ENCODE data around the gene TRMT6. TPM values are rescaled to one million over a fixed set of nuclear protein-coding genes. Genes with fewer than 3 reads are reported as not detected.

The TRMT6 gene, protein sequence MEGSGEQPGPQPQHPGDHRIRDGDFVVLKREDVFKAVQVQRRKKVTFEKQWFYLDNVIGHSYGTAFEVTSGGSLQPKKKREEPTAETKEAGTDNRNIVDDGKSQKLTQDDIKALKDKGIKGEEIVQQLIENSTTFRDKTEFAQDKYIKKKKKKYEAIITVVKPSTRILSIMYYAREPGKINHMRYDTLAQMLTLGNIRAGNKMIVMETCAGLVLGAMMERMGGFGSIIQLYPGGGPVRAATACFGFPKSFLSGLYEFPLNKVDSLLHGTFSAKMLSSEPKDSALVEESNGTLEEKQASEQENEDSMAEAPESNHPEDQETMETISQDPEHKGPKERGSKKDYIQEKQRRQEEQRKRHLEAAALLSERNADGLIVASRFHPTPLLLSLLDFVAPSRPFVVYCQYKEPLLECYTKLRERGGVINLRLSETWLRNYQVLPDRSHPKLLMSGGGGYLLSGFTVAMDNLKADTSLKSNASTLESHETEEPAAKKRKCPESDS
- 36.1 and 38.9 TPM in 2 replicates for total RNA-seq

DNA sequence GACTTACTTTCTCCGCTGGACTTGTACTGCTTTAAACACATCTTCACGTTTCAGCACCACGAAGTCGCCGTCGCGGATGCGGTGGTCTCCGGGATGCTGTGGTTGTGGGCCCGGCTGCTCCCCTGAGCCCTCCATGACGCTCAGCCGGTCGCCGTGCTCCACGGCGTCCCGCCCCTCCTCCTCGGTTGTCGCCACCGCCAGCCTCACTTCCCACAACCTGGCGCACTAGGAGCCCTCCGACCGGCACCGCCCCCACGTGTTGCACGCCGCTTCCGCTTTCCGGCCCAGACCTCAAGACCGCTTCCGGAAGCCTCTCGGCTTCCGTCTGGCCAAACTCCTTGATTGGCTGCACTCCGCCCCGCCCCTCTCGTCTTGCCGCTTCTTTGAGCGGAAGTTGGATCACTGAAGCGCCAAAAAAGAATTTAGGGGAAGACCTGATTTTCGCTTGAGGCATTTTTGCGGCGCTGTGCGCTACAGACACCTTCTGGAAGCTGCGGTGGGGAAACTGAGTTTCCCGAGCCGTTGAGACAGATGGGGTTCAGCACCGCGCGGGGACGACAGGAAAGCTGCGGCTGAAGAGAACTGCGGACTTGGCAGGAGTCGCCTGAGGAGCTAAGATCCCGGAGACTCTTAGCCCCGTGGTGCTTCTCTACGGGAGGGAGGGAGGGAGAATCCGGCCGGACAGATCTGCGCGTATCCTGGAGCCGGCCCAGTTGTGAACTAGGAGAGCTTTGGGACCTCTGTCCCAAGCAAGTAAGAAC, at the start of gene TRMT6, which contains the start of gene MCM8:
TSS of gene TRMT6 (minus strand) at position 263 of the 761 bp plus-strand sequence. CDS start at position 135, 128 bp downstream.
TSS of gene MCM8 (plus strand) at position 382 of the 761 bp plus-strand sequence. CDS start 1,364 bp downstream, outside the sequence.
- DNase-seq (ENCODE audit: low spot score) = peak; percentile 95
- H3K9me3 Mint-ChIP-seq = no peaks in the 10 kb centered on the region
- peak within 1 kb of the TSS; percentile 91 for H3K27ac Mint-ChIP-seq
- H3K4me3 Mint-ChIP-seq = peak within 1 kb of the TSS; percentile 90
- H3K36me3 Mint-ChIP-seq (ENCODE audit: low read depth) = peaks cover 30% of the 10 kb centered on the region
- H3K4me1 Mint-ChIP-seq (ENCODE audit: low read depth) = peaks cover 56% of the 10 kb centered on the region
- intact Hi-C loops (cut with micrococcal nuclease) = loop anchor here (1.0 to 5.0 kb wide), 7 partner anchors 46 to 824 kb away; partner anchors contain the start of gene CDS2
- H3K27me3 Mint-ChIP-seq (ENCODE audit: insufficient read depth) = peaks cover 2% of the 10 kb centered on the region

DNA sequence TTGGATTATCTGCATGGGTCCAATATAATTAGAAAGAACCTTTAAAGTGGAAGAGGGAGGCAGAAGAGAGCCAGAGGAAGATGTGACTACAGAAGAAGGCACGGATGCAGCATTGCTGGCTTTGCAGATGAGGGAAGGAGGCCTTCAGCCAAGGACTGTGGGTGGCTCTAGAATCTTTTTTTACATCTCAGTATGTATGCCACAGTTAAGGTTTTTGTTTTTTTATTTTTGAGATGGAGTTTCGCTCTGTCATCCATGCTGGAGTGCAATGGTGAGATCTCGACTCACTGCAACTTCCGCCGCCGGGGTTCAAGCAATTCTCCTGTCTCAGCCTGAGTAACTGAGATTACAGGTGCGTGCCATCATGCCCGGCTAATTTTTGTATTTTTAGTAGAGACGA, 49.5 kb upstream of the TRMT6 start:
- DNase-seq (ENCODE audit: low spot score) = no peak

DNA sequence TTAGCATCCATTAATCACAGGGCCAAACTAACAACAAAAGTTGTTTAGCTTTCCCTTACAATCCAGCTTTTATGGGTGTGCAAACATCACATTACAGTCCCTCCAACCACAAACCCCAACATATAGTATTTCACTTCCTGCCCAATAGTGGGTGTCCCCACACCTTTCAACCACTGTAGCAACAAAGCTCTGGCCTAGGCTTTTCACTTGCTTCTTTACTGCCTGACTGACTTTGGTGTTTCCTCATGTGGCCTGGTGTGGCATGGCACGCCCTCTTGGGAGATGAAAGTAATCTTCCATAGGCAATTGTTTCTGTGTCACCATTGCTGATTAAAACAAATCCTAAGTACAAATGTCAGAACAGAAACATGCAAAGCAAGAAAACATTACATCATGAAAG, 46.4 kb upstream of the TRMT6 start:
- intact Hi-C loops (cut with micrococcal nuclease) = loop anchor here (1.0 to 2.0 kb wide), 2 partner anchors 46 to 154 kb away; partner anchors contain the start of genes MCM8 and TRMT6
- peak; percentile 57 for DNase-seq (ENCODE audit: low spot score)
- Mint-ChIP-seq H3K9me3 (no peaks in the 10 kb centered on the region), H3K27ac (peak overlapping the region; percentile 77), H3K4me1 (ENCODE audit: low read depth) (peaks cover 21% of the 10 kb centered on the region), H3K4me3 (peak overlapping the region; percentile 2), H3K36me3 (ENCODE audit: low read depth) (peaks cover 9% of the 10 kb centered on the region), H3K27me3 (ENCODE audit: insufficient read depth) (no peaks in the 10 kb centered on the region)

More for the DNA sequence above, 49.5 kb upstream of the TRMT6 start:
- H3K9me3 Mint-ChIP-seq = no peaks in the 10 kb centered on the region
- H3K27ac Mint-ChIP-seq = no peak overlapping the region
- peaks cover 9% of the 10 kb centered on the region for H3K36me3 Mint-ChIP-seq (ENCODE audit: low read depth)
- intact Hi-C loops (cut with micrococcal nuclease) = no loop called here
- H3K4me1 Mint-ChIP-seq (ENCODE audit: low read depth) = peaks cover 35% of the 10 kb centered on the region
- H3K27me3 Mint-ChIP-seq (ENCODE audit: insufficient read depth) = no peaks in the 10 kb centered on the region
- no peak overlapping the region for H3K4me3 Mint-ChIP-seq

DNA sequence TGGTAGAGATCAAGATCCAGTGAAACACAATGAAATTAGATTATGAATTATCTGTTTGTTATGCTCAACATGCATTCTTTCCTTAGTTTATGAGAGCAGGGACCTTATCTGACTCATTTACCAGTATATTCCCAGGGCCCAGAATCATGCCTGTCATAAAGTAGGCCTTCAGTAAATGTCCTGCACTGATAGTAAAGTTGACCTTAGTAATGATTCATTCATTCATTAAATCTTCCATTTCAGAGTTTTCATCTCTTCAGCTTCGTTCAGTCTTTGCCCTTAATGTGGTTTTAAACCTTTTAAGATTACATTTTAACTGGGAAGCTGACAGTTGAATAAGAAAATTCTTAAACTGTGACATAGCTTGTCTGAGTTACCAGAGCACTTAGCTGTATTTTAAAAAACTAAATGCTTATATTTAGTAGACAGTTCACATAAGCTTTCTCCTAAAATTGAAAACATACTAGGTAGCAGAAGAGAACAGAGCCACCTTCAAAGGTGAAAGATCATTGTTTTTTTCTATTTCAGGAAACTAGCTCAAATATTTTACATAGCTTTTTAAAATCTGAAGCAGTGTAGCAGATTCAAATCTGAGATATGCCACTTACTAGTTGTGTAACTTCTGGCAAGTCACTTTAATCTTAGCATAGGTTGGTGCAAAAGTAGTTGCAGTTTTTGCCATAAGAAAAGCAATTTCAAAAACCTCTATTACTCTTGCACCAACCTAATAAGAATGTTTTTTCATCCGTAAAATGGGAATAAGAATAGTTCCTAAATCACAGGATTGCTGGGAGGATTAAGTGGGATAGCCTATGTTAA, 41.5 kb upstream of the TRMT6 start:
- intact Hi-C loops (cut with micrococcal nuclease) = no loop called here
- Mint-ChIP-seq H3K27ac (no peak overlapping the region), H3K36me3 (ENCODE audit: low read depth) (peaks cover 21% of the 10 kb centered on the region), H3K9me3 (no peaks in the 10 kb centered on the region), H3K27me3 (ENCODE audit: insufficient read depth) (no peaks in the 10 kb centered on the region), H3K4me1 (ENCODE audit: low read depth) (peaks cover 6% of the 10 kb centered on the region), H3K4me3 (no peak overlapping the region)
- DNase-seq (ENCODE audit: low spot score) = no peak

DNA sequence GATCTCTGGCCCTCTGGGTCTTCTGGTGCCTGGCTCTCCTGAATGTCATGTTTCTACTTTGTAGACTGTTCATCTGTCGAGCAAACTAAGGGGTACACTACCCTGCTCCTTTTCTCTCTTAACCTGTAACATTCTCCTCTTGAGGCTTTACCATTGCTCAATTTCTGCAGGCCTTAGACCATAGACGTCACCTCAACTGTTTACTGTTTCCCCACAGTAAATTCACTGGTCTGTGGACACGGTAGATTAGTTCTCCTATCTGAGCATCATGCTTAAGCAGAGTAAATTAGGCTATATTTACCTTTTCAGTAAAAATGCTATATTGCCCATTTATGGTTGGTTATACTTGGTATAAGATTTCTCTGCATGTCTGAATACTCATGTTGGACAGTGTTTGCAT, 40.6 kb upstream of the TRMT6 start:
- H3K27me3 Mint-ChIP-seq (ENCODE audit: insufficient read depth) = no peaks in the 10 kb centered on the region
- H3K4me3 Mint-ChIP-seq = no peak overlapping the region
- no peaks in the 10 kb centered on the region for H3K4me1 Mint-ChIP-seq (ENCODE audit: low read depth)
- DNase-seq (ENCODE audit: low spot score) = no peak
- intact Hi-C loops (cut with micrococcal nuclease) = no loop called here
- H3K9me3 Mint-ChIP-seq = no peaks in the 10 kb centered on the region
- H3K27ac Mint-ChIP-seq = no peak overlapping the region
- H3K36me3 Mint-ChIP-seq (ENCODE audit: low read depth) = peaks cover 20% of the 10 kb centered on the region

DNA sequence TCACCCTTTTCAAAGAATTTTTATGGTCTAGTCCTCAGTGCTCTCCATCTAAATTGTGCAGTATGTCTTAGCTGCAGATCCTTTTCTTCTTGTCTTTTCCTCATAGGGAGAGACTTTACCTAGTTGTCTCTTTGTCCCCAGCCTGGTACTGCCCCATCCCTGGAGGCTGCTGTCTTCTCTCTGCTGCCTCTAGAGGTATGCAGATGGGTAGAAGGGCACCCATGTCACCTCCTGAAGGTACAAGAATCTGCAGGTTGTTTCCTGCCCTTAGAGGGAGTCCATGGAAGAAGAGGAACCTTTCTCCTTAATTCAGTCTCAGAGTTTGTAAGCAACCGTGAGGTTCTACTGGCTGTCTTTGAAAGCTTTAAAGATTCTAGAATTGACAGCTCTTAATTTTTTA, 39.2 kb upstream of the TRMT6 start:
- no peaks in the 10 kb centered on the region for H3K4me1 Mint-ChIP-seq (ENCODE audit: low read depth)
- intact Hi-C loops (cut with micrococcal nuclease) = no loop called here
- no peaks in the 10 kb centered on the region for H3K9me3 Mint-ChIP-seq
- no peak overlapping the region for H3K4me3 Mint-ChIP-seq
- H3K36me3 Mint-ChIP-seq (ENCODE audit: low read depth) = peaks cover 20% of the 10 kb centered on the region
- DNase-seq (ENCODE audit: low spot score) = no peak
- no peaks in the 10 kb centered on the region for H3K27me3 Mint-ChIP-seq (ENCODE audit: insufficient read depth)
- no peak overlapping the region for H3K27ac Mint-ChIP-seq

DNA sequence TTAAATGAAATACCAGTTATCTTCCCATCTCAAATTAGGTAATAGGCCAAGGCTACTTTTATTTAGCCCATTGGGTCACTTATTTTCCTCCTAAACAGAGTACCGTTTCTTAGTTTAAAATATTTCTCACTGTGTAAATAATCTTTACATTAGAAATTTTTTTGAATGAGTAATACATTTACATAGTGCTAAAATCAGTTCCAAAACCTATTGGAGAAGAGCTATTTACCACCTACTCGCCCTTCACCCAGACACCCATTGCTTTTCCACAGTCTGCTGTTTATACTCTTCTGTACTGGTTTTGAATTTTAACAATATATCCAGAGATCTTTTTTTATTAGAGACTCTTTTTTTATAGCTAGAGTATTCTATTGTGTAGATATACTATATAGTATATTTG, 37.0 kb upstream of the TRMT6 start:
- intact Hi-C loops (cut with micrococcal nuclease) = no loop called here
- Mint-ChIP-seq H3K27ac (no peak overlapping the region), H3K27me3 (ENCODE audit: insufficient read depth) (no peaks in the 10 kb centered on the region), H3K4me1 (ENCODE audit: low read depth) (no peaks in the 10 kb centered on the region), H3K4me3 (no peak overlapping the region), H3K36me3 (ENCODE audit: low read depth) (peaks cover 22% of the 10 kb centered on the region), H3K9me3 (no peaks in the 10 kb centered on the region)
- DNase-seq (ENCODE audit: low spot score) = no peak

DNA sequence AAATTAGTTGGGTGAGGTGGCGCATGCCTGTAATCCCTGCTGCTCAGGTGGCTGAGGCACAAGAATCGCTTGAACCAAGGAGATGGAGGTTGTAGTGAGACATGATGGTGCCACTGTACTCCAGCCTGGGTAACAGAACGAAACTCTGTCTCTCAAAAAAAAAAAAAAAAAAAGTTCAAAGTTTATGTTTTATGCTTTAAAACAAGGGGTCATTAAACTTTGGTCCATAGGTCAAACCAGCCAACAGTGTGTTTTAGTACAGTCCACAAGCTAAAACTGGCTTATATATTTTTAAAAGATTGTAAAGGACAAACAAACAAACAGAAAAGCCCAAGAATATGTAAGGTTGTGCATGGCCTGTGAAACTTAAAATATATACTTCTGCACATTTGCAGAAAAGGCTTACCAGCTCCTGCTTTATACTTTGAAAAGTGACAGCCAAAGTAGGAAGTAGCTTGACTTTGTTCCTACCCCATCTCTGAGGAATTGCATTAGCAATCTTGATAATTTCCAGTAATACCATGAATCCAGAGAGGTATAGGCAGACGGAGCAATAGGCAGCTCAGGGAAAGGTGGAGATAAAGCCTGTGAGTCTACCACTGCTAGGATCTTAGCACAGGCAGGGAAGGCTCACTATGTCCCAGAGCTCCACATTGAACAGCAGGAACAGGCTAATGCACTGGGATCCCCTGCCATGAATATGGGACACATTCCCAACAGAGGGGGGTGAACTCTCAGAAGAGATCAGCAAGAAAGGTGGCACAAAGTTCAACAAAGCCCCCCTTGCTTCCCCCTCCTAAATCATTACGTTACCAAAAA, 30.6 kb upstream of the TRMT6 start:
- Mint-ChIP-seq H3K27ac (no peak overlapping the region), H3K4me3 (no peak overlapping the region), H3K36me3 (ENCODE audit: low read depth) (peaks cover 31% of the 10 kb centered on the region), H3K27me3 (ENCODE audit: insufficient read depth) (no peaks in the 10 kb centered on the region), H3K9me3 (no peaks in the 10 kb centered on the region), H3K4me1 (ENCODE audit: low read depth) (no peaks in the 10 kb centered on the region)
- intact Hi-C loops (cut with micrococcal nuclease) = no loop called here
- DNase-seq (ENCODE audit: low spot score) = no peak

DNA sequence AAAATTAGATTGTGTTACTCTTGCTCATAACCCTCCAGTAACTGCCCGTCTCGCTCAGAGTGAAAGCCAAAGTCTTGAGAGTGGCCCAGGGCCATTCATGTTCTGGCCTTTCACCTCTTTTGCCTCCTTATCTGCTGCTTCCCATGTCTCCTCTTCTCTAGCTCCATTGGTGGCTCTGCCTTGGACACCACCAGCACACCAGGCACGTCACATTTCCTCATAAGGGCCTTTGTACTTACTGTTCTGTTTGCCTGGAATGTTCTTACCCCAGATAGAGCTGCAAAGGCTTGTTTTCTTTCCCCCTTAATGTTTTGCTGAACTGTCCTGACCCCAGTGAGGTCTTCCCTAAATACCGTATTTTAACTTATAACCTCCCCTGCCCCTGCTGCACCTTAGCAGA, 29.5 kb upstream of the TRMT6 start:
- peaks cover 30% of the 10 kb centered on the region for H3K36me3 Mint-ChIP-seq (ENCODE audit: low read depth)

DNA sequence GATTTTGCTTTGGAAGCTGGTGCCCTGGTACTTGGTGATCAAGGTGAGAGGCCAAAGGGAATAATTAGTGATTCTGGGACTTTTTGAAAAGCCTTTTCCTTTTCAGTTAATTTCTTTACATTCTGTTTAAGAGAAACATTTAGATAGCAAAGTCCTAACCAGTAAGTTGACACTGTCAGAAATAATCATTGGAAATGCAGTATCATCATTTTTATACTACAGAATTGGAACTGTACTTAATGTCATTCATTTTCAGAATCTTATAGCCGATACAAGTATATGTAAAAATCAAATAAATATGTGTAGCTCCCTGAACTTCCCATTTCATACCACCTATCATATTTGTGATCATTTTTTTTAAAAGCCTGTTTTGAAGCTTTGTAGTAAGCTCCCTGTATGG, 27.6 kb upstream of the TRMT6 start:
- no peak for DNase-seq (ENCODE audit: low spot score)
- Mint-ChIP-seq H3K4me3 (no peak overlapping the region), H3K27me3 (ENCODE audit: insufficient read depth) (no peaks in the 10 kb centered on the region), H3K4me1 (ENCODE audit: low read depth) (no peaks in the 10 kb centered on the region), H3K27ac (no peak overlapping the region), H3K9me3 (no peaks in the 10 kb centered on the region), H3K36me3 (ENCODE audit: low read depth) (peaks cover 25% of the 10 kb centered on the region)
- intact Hi-C loops (cut with micrococcal nuclease) = no loop called here

More for the DNA sequence above, 29.5 kb upstream of the TRMT6 start:
- Mint-ChIP-seq H3K9me3 (no peaks in the 10 kb centered on the region), H3K27ac (no peak overlapping the region), H3K4me3 (no peak overlapping the region), H3K27me3 (ENCODE audit: insufficient read depth) (no peaks in the 10 kb centered on the region), H3K4me1 (ENCODE audit: low read depth) (no peaks in the 10 kb centered on the region)
- no peak for DNase-seq (ENCODE audit: low spot score)
- intact Hi-C loops (cut with micrococcal nuclease) = no loop called here

DNA sequence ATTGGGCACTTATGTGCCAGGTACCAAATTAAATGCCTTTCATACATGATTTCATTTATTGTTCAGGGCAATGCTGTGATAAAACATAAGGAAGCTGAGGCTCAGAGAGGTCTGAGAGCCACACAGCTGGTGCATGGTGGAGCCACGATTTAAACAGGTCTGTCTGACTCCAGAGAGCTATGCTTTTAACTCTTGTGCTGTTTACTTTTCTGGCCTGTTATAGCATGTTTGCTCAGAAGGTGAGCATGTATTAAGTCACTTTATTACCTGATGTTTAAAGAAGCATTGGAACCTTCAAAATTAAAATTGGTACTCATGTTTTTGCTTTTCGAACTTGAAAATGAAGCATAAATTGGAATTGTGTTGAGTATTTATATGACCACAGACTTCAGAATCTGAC, 26.9 kb upstream of the TRMT6 start:
- H3K9me3 Mint-ChIP-seq = no peaks in the 10 kb centered on the region
- DNase-seq (ENCODE audit: low spot score) = no peak
- peaks cover 25% of the 10 kb centered on the region for H3K36me3 Mint-ChIP-seq (ENCODE audit: low read depth)
- intact Hi-C loops (cut with micrococcal nuclease) = no loop called here
- no peak overlapping the region for H3K4me3 Mint-ChIP-seq
- no peaks in the 10 kb centered on the region for H3K27me3 Mint-ChIP-seq (ENCODE audit: insufficient read depth)
- H3K4me1 Mint-ChIP-seq (ENCODE audit: low read depth) = no peaks in the 10 kb centered on the region
- H3K27ac Mint-ChIP-seq = no peak overlapping the region

DNA sequence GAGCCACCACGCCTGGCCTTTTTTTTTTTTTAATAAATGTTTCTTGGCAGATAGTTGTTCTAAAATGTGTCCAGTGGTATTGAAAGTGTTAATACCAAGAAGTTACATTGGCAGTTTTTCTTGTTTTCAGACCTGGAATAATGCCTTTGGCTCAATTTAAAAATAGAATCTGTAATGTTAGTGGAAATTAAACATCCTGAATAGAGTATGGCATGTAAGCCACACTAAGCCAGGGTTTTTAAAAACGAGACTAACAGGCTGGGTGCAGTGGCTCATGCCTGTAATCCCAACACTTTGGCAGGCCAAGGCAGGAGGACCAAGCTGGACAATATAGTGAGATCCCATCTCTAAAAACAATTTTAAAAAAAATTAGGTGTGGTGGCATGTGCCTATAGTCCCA, 25.4 kb upstream of the TRMT6 start:
- Mint-ChIP-seq H3K4me3 (no peak overlapping the region), H3K4me1 (ENCODE audit: low read depth) (no peaks in the 10 kb centered on the region), H3K36me3 (ENCODE audit: low read depth) (peaks cover 24% of the 10 kb centered on the region), H3K9me3 (no peaks in the 10 kb centered on the region), H3K27me3 (ENCODE audit: insufficient read depth) (no peaks in the 10 kb centered on the region), H3K27ac (no peak overlapping the region)
- intact Hi-C loops (cut with micrococcal nuclease) = no loop called here
- no peak for DNase-seq (ENCODE audit: low spot score)
